Endometrial microvascular endothelial cells (primary cell): ENCODE results near the gene D2HGDH. TPM values are rescaled to one million over a fixed set of nuclear protein-coding genes. Genes with fewer than 3 reads are reported as not detected.
"Not testable (repeated sequence)": the region's sequence is repeated elsewhere in the genome, so short reads cannot be mapped to it uniquely, and the experiment has no call there.

Experiments used
- in situ Hi-C: cut with HindIII; loops from 2 replicates; pipeline ENCODE4 v1.10.0; 2017; ENCODE audit warnings: low sequenced_read_pairs, low pct_unique_long_range_greater_than_20kb; ENCODE audit errors: inconsistent ontology term
- total RNA-seq: library from RNA; depleted of rRNA; stranded (reverse); fragments of >200 nt; gene quantifications from one replicate; pipeline ENCODE4 v1.2.3, GENCODE V29; 2015; ENCODE audit errors: inconsistent ontology term

Gene D2HGDH
- total RNA-seq, 1 donor from 2014 or later = 10.9 TPM

DNA sequence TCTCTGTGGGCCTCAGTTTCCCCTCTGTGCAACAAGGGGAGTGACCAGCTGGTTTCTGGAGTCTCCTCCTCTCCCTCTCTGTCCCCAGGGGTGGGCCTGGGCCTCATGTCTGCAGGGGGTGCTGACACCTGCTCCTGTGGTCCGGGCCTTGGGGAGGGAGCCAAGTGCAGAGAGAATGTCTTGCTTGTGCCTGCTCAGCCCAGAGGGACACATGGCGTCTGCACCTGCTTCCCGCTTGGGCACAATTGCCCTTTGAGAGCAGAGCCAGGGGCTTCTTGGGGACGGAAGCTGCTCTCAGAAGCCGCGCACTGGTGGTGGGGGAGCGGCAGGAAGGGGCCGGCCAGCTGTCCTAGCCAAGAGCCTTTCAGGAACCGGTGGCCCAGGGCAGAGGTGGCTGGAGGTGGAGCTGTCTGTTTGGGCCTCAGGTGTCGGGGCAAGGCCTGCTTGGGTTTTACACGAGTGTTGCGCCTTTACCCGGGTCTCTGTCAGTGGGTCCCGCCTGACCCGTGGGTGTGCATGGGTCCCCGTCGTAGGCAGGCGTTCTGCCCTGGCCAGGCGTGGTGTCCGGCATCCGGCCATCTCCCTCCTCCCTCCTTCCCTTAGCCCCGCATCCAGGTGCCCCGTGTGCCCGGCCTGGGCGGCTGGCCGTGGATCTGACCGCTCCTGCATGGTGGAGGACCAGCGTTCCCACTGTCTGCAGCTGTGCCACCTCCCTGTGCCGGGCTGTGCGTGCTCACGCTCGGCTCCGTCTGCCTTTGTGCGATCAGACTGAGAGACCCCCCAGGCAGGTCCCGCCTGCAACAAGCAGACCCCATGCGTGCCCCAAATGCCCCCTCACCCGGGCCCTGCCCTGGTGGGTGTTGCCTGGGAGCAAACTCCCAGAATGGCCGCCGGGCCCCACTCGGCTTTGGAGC lies 78.6 kb downstream of the D2HGDH start:
- in situ Hi-C loops = no loop called here

DNA sequence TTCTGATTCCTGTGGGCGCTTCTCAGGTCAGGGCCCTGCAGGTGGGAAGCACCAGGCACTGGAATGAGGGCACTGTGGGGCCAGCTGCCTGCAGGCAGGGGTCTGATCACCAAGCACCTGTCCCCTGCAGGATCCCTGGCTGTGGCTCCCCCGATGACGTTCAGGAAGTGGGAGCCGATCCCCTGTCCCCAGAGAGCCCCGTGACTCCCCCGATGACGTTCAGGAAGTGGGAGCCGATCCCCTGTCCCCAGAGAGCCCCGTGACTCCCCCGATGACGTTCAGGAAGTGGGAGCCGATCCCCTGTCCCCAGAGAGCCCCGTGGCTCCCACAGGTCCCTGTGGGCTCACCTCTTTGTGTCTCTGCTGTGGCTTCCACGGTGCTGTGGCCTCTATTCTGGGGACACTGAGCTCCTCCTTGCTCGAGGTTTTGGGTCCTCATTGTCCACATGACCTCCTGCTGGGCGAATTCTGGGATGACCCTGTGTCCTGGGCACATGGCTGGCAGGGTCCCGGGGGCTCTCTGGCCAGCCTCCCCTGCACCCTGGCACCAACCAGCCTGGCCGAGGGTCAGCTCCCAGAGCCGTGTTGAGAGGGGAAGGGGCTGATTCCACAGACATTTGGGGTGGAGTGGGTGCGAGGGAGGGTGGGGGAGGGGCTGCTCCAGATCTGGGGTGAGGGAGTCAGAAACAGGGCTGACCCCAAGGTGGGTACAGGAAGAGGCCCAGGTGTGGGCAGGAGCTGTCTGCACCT lies 79.4 kb downstream of the D2HGDH start:
- in situ Hi-C loops = no loop called here

DNA sequence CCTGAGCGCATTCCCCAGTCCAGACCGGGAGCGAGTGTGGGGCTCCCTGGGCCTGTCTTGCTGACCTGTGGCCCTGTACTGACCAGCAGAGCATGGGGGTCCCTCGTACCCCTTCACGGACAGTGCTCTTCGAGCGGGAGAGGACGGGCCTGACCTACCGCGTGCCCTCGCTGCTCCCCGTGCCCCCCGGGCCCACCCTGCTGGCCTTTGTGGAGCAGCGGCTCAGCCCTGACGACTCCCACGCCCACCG lies 79.9 kb downstream of the D2HGDH start:
- in situ Hi-C loops = no loop called here

- in situ Hi-C loops = no loop called here
These were observed 80.4 kb downstream of the D2HGDH start for GRCh38 chr2:241814643-241815476.

- in situ Hi-C loops = no loop called here
These were observed 81.3 kb downstream of the D2HGDH start for GRCh38 chr2:241815477-241816430.

DNA sequence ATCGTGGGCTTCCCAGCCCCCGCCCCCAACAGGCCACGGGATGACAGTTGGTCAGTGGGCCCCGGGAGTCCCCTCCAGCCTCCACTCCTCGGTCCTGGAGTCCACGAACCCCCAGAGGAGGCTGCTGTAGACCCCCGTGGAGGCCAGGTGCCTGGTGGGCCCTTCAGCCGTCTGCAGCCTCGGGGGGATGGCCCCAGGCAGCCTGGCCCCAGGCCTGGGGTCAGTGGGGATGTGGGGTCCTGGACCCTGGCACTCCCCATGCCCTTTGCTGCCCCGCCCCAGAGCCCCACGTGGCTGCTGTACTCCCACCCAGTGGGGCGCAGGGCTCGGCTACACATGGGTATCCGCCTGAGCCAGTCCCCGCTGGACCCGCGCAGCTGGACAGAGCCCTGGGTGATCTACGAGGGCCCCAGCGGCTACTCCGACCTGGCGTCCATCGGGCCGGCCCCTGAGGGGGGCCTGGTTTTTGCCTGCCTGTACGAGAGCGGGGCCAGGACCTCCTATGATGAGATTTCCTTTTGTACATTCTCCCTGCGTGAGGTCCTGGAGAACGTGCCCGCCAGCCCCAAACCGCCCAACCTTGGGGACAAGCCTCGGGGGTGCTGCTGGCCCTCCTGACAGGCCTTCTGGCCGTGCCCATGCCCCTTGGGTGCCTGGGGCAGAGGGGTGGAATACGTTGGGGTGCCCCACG lies 82.1 kb downstream of the D2HGDH start:
- in situ Hi-C loops = no loop called here

GRCh38 chr2:241817126-241817820 lies 82.8 kb downstream of the D2HGDH start:
- in situ Hi-C loops = no loop called here

DNA sequence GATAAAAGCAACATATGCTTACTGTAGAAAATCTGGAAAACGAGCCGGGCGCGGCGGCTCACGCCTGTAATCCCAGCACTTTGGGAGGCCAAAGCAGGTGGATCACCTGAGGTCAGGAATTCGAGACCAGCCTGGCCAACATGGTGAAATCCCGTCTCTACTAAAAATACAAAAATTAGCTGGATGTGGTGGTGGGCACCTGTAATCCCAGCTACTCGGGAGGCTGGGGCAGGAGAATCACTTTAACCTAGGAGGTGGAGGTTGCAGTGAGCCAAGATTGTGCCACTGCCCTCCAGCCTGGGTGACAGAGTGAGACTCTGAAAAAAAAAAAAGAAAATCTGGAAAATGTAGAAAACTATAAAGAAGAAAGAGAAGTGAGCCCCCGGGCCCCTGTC lies 83.4 kb downstream of the D2HGDH start:
- in situ Hi-C loops = not testable (repeated sequence)

Other genes with a start within 250 kb of the D2HGDH start
- gene STK25, start 226.0 kb upstream of the D2HGDH start, total RNA-seq = 375 TPM
- gene BOK, start 175.9 kb upstream of the D2HGDH start, total RNA-seq = 102 TPM
- gene THAP4, start 97.5 kb upstream of the D2HGDH start, total RNA-seq = 47.6 TPM
- 67.7 TPM for gene ATG4B, start 96.9 kb upstream of the D2HGDH start, total RNA-seq
- gene DTYMK, start 47.8 kb upstream of the D2HGDH start, total RNA-seq = 140 TPM
- gene ING5, start 32.6 kb upstream of the D2HGDH start, total RNA-seq = 12.6 TPM
- not detected for gene GAL3ST2, start 42.2 kb downstream of the D2HGDH start, total RNA-seq
- not detected for gene NEU4, start 74.6 kb downstream of the D2HGDH start, total RNA-seq
- gene PDCD1, start 124.3 kb downstream of the D2HGDH start, total RNA-seq = not detected
- not detected for gene RTP5, start 135.1 kb downstream of the D2HGDH start, total RNA-seq